Dedifferentiated amniotic fluid mesenchymal stem cell (primary cell): ENCODE measurements around the gene PIP5K1C.

Experiments
- DNase-seq: peaks from one replicate; pipeline ENCODE4 v3.0.0-alpha.2; 2016; ENCODE audit errors: extremely low spot score

The PIP5K1C gene

GRCh38 chr19:3694361-3695123 lies 5.7 kb downstream of the PIP5K1C start:
- no peak for DNase-seq

DNA sequence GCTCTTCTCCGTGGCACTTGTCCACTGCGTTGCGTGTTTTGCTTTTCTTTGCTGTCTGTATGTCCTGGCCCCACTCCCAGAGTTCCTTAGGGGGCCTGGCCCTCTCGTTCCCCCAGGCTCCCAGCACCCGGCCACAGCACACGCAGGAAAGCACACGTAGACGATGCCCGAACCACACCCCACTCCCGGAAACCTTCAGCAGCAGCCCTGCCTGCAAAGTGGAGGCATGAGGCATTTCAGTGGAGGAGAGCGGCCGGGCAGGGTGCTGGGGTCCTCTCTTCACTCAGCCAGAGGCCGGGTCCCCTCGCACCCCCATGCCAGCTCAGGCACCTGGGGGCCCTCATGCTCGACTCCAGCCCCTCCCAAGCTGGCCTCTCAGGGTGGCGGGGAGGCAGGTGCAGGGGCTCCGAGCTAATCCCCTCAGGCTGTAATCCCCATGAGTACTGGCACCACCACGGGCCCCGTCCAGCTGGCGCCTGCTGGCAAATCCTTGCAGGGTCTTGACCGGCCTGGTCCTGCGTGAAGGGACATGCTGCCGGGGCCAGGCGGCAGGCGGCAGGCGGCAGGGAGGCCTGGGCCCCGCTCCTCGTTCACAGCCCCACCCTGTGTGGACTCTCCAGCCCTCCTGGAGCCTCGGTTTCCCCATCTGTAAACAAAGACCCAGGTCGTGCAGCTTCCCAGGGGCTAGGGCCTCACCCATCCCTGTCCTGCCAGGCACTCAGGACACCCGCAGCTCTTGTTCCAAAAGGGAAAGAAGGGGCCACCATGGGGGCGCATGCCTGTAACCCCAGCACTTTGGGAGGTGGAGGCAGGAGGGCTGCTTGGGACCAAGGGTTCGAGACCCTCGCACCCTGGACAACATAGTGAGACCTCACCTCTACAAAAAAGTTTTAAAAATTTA lies 7.0 kb downstream of the PIP5K1C start:
- no peak for DNase-seq

DNA sequence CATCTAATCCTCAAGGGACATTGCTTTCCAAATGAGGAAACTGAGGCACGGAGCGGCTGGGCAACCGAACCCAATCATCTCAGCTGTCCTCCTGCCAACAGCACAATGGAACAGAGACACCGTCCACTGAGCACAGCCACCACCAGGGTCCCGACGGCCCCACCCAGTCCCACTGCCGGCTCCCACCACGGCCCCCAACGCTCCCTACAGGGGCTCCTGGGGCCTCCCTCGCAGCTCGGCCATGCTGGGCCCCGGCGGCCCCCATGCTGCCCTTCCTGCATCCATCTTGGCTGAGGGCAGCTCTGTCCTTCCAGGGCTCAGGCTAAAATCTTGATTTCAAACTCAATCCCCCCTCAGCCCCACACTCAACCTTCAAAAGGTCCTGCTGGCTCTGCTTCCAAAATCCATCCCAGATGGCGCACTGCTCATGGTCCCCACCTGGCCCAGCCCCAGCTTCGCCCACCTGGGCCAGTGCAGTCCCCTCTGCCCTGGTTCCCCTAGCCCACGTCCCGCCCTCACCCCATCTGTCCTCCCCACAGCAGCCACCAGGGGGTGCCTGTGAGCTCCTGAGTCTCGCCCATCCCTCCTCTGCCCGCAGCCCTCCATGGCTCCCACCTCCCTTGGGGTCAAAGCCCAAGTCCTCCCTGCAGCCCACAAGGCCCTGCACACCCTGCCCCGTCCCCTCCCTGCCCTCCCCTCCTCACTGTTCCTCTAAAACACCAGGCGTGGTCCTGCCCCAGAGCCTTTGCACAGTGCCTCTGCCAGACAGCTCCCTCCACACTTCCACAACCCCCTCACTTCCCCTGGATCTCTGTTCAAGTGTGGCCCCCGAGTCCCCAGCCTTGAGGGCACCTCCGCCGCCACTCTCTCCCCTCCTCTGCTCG lies 7.9 kb downstream of the PIP5K1C start:
- no peak for DNase-seq

DNA sequence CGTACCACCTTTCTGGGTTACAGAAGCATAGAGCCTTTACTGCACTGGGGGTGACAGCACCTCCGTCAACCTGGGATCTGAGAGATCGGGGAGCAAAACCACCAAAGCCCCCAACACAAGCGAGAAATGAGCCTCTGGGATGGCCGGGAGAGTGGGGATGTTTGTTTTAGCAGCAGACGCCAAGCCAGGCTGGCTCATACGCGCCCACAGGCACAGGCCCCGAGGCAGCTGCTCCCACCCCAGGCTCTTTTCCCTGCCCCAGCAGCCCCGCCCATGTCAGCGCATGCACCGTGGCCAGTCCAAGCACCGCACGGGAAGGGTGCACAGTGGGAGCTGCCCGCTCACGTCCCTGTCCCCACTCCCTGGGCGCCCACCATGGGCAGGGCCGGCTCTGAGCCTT lies 8.5 kb downstream of the PIP5K1C start:
- no peak for DNase-seq

DNA sequence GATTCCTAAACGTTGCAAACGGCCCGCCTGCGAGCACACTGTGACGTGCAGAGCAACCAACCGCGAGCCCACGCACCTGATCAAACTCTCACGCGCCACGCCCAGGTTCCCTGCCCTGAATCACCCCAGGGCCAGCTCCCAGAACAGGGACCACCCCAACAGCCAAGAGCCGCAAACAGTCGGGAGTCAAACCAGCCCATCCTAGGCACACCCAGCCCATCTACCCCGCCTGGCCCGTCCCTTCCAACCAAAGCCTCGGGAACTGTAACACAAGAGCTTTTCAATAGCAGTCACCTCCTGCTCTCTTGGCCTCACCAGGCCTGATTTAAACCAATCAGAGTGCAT lies 8.9 kb downstream of the PIP5K1C start:
- no peak for DNase-seq

- no peak for DNase-seq
These were observed 9.5 kb downstream of the PIP5K1C start for GRCh38 chr19:3690551-3691371.

- no peak for DNase-seq
These were observed 12.2 kb downstream of the PIP5K1C start for GRCh38 chr19:3687774-3688706.

GRCh38 chr19:3687393-3687773 lies 12.9 kb downstream of the PIP5K1C start:
- no peak for DNase-seq

DNA sequence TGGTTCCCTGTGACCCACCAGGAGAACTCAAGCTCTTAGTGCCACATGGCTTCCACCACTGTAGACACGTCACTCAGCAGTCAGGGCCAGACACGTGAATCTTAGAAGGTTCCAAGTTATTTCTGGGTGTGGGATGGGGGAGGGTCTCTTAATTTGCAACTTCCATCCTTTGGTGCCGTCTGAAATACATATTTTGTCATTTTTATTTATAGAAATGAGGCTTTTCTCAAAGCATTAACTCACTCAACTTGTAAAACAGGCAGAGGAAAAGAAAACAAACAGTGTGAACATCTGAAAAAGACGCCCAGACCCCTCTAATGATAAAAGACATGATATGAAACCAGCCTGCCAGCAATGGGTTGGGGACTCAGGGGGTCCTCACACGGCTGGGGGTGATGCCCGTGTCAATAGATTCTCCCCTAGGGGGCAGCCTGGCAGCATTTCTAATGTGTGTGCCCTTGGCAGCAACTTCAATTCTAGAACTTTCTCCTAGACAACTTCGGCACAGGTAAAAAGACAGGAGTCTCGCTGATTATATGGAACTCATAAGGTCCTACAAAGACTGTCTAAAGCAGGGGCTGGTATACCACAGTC lies 15.4 kb downstream of the PIP5K1C start:
- no peak for DNase-seq

- DNase-seq, result no peak
These were observed 16.0 kb downstream of the PIP5K1C start for GRCh38 chr19:3684054-3684816.

DNA sequence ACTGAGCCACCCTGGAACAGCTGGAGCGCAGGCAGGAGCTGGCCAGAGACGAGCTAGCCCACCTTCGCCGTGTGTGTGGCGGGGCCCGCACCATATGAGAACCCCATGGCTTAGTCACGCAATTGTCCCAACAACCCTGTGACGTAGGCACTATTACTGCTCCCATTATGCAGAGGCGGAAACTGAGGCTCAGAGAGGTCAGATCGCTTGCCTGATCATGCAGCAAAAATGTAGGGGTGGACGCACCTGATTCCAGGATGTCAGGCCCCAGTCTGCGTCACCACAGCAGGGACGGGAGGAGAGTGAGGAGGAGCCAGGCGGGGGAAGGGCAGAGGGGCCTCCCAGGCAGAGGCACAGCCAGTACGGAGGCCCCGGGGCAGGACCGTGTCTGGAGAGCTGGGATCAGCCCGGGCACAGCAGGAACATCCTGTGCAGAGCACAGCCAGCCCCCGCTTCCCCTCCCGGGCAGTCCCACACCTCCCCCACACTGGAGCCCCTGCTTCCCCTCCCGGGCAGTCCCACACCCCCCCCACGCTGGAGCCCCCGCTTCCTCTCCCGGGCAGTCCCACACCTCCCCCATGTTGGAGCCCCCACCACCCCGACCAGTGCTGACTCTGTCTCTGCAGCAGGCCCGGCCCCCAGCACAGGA lies 16.7 kb downstream of the PIP5K1C start:
- no peak for DNase-seq

DNA sequence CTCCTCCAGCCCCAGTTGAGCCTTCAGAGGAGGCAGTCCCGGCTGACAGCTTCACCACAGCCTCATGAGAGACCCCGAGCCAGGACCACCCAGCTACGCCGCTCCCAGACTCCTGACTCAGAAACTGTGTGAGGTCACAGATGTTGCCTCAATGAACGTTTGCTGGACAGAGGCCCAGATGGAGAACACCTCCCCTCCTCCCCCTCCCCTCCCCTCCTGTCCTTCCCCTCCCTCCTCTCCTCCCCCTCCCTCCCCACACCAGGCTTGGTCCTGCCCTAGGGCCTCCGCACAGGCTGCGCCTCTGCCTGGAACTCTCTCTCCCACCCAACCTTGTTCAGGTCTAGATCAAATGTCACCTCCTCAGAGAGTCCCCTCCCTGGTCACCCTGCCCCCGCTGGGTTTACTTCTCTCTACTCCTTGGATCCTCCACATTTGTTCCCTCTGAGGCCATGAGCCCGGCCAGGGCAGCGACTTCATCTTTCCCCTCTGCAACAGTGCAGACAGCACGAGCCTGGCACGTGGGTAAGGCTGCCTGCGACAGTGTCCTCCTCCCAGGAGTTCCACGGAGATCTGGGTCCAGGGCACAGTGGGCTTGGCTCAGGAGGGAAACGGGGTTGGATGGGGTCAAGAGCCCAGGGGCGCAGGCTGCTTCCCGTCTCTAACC lies 17.4 kb downstream of the PIP5K1C start:
- no peak for DNase-seq

DNA sequence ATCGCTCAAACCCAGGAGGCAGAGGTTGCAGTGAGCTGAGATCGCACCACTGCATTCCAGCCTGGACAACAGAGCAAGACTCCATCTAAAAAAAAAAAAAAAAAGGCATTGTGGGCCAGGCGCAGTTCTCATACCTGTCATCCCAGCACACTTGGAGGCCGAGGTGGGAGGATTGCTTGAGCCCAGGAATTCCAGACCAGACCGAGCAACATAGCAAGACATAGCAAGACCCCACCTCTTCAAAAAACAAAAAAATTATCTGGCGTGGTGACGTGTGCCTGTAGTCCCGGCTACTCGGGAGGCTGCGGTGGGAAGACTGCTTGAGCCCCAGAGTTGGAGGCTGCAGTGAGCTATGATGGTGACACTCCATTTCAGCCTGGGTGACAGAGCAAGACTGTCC lies 18.0 kb downstream of the PIP5K1C start:
- DNase-seq, result no peak

DNA sequence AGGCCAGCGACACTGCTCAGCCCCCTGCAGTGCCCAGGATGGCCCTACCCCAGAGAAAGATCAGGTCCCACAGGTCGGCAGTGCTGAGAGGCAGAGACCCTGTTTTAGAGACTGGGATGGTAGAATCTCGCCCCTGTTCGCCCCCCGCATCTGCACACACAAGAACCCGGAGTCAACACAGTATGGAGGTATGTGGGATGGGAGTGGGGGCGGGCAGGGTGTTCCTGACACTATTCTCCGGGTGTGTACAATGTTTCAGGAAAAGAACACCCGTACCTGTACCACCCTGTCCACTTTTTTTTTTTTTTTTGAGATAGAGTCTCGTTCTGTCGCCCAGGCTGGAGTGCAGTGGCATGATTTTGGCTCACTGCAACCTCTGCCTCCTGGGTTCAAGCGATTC lies 19.3 kb downstream of the PIP5K1C start:
- no peak for DNase-seq

DNA sequence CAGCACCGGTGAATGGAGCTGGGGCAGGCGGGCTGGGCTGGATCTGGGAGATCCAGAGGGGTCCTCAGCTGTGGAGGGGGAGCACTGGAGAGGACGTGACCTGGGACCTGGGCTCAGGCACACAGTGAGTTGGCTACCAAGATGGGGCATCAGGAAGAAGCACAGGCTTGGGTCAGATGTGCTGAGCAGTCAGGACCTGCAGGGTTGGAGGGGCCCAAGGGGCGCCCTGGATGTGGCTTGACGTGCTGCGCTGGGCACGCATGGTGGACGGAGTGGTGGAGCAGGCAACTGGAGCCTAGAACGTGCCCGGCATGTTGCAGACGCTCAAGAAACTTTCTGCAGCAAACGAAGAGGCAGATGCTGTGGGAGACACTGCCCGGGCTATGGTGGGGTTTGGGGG lies 20.7 kb downstream of the PIP5K1C start:
- no peak for DNase-seq

DNA sequence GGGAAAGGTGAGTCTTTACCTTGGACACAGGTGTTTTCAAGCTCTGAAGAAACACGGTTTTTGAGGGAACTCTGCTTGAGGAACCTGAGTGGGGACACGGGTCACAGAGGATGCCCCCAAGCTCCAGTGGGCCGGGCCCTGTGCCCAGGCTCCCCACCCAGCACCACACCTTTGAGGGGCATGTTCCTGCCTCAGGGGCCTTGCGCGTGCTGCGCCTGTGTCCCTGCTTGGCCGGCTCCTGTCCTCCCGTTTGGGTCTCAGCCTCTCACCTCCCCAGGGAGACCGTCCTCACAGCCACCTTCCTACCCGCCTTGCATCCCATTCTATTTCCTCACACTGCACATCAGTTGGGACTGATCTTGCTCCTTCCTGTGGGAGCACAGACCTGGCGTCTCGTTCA lies 21.1 kb downstream of the PIP5K1C start:
- no peak for DNase-seq

GRCh38 chr19:3678188-3678587 lies 22.1 kb downstream of the PIP5K1C start:
- DNase-seq, result no peak
